Fibroblast of peridontal ligament (primary cell): ENCODE results near the gene SDF2L1.
"Not testable (repeated sequence)": the region's sequence is repeated elsewhere in the genome, so short reads cannot be mapped to it uniquely, and the experiment has no call there.

ENCODE experiments used
- DNase-seq: peaks from one replicate; pipeline ENCODE4 v3.0.0-alpha.2; 2010; ENCODE audit errors: extremely low read depth

The SDF2L1 gene

DNA sequence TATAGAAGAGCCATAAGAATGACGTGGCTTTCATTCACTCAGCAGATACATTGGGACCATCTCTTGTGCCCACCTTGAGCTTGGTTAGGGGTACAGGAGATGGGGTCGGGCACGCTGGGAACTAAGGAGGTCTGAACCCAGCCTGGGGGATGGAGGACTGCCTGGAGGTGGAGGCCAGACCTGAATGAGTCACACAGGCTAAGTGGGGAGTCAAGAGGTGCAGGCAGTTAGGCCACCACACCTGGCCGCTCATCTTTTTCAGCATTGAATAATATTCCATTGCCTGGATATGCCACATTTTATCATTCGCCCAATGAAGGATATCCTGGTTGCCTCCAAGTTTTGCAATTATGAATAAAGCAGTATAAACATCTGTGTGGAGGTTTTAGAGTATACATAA, 19.9 kb downstream of the SDF2L1 start:
- DNase-seq, result no peak

DNA sequence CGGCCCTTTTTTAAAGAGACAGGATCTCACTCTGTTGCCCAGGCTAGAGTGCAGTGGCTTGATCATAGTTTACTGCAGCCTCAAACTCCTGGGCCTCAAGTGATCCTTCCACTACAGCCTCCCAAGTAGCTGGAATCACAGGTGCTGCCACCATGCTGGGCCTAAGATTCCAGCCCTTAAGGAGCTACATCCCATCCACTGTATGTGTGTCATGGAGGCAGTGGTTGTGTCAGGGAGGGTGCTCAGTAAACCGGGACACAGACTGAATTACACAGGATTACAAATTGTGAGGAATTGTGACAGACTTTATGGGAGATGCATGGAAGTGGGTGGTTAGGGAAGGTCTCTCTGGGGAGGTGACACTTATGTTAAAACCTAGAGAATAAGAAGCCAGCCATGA, 21.6 kb downstream of the SDF2L1 start:
- DNase-seq, result no peak

DNA sequence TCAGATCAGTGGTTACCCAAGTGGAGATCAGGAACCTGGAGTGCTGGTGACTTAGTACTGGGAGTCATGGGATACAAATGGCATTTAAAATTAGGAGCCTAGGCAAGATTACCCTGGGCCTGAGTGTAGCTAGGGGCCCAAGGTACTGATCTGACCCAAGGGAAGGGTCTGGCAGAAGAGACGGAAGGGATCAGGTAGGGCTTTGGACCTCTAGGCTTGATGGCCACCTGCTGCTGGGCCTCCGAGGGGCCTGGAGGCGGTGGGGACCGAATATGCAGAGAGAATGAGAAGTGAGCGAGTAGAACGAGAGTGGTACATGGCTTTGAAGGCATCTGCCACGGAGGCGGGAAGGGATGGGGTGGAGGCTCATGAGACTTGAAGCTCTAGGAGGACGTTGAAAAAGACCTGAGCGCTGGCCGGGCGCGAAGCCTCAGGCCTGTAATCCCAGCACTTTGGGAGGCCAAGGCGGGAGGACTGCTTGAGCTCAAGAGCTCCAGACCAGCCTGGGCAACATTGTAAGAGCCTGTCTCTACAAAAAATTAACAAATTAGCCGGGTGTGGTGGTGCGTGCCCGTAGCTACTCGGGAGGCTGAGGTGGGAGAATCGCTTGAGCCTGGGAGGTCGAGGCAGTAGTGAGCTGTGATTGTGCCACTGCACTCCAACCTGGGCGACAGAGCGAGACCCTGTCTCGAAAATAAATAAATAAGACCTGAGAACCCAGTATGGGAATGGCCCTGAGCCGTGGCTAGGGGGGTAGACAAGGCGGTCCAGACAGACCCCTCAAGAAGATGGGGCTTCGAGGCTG, 23.1 kb downstream of the SDF2L1 start:
- DNase-seq, result no peak

DNA sequence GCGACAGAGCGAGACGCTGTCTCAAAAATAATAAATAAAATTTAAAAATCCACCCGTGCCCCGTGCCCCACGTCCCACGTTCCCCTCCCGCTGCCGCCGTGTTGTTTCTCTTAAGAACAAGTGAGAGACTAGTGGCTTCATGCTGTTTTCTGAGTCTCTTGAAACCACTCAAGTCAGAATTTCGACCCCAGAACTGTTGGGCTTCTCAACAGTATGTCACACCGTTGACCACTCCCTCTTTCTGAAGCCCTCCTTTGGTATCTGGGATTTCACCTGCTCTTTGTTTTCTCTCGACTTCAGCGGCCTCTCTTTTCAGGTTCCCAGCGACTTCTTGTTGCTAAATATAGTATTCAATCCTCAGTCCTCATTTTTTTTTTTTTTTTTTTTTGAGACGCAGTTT, 24.7 kb downstream of the SDF2L1 start:
- no peak for DNase-seq

DNA sequence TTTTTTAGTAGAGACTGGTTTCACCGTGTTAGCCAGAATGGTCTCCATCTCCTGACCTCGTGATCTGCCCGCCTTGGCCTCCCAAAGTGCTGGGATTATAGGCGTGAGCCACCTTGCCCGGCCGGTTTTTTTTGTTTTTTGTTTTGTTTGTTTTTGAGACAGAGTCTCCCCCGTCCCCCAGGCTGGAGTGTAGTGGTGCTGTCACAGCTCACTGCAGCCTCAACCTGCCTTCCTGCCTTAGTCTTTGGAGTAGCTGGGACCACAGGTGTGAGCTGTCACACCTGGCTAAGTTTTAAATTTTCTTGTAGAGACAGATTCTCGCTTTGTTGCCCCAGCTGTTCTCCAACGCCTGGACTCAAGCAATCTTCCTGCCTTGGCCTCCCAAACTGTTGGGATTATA, 26.9 kb downstream of the SDF2L1 start:
- DNase-seq, result no peak

DNA sequence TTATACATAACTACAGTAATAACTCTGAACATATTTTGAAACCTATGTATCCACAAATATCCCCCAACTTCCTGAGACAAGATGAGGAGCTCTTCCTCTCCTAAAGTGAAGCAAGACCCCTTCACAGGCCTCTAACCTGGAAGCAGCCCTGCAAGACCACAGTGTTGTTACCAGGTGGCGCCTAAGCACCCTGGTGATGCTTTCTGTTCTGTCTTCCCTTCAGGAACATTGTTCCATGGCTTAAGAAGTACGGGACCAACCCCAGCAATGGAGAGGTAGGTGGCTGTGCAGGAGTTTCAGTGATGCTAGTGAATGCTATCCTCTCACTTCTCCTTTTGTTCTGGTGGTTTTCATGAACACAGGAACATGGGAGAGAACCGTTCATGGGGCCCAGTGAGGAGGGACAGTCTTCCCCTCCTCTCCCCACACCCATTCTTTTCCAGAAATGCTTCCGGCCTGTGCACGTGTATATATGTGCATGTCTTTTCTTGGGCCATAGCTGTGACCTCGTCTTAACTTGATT, 30.1 kb downstream of the SDF2L1 start:
- no peak for DNase-seq

DNA sequence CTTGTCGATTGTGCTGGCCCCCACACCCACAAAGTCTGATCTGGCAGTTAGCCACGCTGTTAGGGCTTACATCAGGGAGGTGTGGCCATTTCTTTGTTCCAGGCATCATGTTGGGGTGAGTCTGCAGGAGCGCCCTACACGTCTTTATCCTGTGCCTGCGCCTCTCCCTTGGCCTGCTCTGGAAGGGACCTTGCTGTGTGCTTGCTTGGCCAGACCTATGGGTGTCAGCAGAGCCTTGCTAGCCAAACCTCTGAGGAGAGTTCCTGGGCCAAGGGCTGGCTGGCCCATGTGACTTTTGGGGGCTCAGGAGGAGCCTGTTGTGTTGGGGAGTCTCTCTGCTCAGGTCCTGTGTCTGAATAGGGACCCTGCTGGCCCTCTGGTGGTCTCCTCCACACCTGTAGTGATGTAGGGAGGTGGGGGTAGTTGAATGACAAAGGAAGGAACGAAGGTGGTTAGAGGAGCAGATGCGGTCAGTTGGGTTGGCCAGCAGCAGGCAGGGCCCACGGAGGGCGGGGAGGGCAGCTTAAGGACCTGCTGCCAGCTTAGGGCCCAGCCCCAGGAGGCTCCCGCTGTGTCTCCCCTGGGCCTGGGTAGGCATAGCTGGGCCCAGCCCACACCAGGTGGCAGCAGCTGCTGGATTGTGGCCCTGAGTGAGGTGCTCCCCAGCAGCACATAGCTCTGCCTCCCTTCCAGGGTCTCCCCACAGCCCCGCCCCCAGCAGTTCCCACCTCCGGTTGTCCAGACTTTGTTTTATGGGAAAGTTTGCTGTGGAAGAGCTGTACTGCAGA, 31.6 kb downstream of the SDF2L1 start:
- no peak for DNase-seq

DNA sequence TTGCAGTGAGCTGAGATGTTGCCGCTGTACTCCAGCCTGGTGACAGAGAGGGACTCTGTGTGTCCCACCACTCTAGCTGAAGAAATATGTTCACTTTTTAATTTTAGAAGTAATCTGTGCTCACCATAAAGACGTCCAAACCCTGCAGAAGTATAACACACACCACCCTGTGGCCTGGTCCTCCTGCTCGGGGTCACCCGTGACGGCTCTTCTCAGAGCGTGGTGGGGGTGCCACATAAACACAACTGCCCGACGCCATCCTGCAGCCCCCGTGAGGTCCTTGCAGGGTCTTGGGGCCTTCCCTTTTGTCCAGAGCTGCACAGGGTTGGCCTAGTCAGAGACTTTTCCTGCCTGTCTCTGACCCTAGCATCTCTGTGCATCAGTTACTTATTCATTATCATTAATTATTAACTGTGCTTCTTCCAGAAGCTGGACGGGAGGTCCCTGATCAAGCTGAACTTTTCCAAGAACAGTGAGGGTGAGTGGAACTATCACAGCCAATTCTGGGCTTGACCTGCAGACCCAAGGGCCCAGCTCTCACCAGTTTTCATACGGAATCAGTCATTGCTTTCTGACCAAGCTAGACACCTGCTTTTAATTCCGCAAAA, 32.6 kb downstream of the SDF2L1 start:
- DNase-seq, result no peak

DNA sequence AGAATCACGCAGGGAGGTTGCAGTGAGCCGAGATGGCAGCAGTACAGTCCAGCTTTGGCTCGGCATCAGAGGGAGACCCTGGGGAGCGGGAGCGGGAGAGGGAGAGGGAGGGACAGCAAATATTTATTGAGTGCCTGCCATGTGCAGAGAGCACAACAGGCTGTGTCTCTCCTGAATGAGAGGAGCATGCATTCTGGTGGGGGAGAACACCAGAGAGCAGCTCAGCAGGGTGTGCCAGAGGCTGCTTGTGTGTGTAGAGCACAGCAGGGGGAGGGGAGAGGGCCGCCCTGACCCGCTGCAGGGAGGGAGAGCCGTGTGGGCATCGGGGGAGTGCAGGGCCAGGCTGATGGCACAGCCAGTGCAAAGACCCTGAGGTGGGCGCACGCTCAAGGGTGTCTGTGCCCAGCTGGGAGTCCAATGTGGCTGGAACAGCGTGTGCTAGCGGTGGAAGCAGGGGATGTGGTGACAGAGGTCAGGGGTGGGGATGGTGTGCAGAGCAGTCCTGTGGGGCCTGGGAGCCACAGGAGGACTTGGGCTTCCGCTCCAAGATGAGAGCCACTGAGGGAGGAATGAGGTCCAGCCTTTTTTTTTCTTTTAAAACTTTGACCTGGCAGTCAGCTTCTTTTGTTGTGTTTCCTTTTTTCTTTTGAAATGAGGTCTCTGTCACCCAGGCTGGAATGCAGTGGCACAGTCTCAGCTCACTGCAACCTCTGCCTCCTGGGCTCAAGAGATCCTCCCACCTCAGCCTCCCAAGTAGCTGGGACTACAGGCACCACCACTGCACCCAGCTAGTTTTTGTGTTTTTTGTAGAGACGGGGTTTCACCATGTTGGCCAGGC, 35.7 kb downstream of the SDF2L1 start:
- no peak for DNase-seq

DNA sequence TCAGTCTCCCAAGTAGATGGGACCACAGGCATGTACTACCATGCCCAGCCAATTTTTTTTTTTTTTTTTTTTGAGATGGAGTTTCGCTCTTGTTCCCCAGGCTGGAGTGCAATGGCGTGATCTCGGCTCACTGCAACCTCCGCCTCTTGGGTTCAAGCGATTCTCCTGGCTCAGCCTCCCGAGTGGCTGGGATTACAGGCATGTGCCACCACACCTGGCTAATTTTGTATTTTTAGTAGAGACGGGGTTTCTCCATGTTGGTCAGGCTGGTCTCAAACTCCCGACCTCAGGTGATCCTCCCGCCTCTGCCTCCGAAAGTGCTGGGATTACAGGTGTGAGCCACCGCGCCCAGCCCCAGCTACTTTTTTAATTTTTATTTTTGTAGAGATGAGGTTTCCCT, 36.7 kb downstream of the SDF2L1 start:
- not testable (repeated sequence) for DNase-seq

DNA sequence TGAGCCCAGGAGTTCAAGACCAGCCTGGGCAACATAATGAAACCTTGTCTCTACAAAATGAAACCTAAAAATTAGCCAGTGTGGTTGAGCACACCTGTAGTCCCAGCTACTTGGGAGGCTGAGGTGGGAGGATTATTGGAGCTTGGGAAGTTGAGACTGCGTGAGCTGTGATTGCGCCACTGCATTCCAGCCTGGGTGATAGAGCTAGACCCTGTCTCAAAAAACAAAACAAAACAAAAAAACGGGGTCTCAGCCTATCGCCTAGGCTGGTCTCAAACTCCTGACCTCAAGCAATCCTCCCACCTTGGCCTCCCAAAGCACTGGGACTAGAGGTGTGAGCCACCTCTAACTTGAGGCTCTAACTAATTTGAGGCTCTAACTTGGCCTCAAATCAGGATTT, 37.3 kb downstream of the SDF2L1 start:
- no peak for DNase-seq

DNA sequence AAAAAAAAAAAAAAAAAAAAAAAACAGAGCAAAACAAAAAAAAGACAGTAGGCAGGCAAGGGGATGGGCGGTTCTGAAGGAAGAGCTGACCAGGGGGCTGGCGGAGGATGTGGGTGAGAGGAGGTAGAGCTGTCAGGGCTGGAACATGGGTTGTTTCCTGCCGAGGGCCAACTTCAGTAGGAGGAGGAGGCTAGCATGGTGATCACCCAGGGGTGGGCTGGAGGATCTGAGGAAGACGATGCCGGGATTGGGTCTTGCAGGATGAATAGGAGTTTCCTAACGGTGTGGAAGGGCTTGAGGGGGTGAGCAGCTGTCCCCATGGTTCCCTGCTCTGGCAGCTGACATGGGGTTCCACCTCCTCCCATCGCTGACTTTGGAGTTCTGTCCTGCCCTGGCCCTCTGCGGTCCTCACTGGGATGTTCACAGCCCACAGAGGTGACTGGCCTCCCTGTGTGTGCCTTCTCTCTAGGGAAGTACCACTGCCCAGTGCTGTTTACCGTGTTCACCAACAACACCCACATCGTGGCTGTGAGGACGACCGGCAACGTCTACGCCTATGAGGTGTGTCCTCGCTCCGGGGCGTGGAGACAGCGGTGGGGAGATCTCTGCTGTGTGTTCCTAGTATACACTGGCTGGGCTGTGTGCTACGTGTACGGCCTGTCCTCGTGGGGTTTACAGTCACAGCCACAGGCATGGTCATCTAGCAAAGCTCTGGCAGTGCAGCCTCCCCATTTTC, 38.9 kb downstream of the SDF2L1 start:
- no peak for DNase-seq

DNA sequence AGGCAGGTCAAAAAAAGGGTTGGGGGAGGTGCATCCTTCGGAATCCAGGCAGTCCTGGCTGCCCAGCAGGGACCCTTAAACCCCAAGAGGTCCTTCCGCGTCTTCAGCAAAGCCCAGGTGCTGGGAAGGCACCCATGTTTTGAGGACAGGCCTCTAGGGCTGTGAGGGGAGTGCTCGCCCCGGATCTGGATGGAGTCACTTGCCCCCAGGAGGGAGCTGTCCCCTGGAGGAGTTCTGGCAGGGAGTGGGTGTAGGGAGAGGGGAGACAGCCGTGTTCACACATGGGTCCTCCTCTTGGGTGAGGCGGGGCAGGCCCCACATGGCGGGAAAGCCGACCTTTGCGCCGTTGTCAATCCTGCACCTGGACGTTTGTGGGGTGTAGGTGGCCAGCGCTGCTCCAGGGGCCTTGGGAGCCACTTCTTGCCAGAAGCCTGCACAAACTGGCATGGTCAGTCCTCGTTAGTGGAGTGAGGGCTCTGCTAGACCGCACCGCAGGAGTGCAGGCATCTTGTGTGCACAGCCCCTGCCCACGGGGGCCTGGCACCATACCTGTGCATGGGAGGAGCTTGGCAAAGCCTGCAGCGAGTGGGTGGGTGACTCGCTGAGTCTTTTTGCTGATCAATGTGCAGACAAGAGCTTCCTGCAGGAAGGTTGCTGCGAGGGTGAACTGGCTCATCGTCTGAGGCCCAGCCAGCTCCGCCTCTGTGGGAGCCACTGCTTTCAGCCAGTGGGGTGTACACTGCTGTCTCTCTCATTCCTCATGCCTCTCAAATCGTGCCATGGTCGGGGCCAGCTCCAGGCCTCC, 39.7 kb downstream of the SDF2L1 start:
- no peak for DNase-seq

DNA sequence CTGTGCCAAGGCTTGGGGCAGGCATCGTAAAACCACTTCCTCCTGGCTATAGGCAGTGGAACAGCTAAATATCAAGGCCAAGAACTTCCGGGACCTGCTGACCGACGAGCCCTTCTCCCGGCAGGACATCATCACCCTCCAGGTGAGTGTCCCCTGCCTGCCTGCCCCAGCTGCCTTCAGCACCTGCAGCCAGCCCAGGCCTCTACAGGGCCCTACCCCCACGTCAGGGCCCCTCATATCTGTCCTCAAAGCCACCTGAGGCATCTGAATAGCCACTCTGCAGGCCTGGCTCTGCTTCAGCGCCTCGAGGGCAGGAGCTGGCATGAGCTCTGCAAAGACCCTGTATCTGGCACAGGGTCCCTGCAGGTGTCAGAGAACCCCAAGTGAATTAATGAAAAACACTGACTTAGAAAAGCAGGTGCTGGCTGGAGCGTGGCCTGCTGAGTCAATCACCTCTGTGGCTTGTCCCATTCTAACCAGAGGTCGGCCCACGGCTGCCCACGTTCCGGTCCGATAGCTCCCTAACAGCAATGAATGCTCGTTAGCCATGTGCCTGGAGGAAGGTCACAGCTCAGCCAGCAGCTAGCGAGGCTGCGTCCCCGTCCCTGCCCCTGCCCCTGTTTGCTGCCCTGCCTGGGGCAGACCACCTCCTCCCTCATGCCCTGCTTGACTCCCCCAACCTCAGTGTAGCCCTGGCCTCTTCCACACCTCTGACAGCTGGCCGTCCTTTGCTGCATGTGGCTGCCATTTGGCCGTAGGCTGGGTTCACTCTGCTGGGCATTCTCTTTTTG, 40.5 kb downstream of the SDF2L1 start:
- no peak for DNase-seq

DNA sequence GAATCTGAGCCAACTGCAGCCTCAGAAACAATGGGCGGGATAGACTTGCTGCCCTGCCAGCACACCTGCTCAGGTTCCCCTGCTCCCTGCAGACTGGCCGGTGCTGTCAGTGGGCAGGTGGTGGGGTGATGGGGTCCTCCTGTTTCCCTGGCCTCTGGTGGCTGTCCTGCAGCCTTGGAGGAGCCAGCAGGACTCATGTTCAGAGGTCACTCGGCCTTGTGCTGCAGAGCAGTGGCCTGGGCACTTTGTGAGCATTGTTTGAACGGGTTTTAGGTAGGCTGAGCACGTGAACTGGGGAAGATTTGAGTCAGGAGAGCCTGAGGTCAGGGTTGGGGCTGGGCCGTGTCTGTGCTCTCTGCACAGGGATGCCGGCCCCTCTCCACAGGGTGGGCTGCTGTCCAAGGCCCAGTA, 41.3 kb downstream of the SDF2L1 start:
- DNase-seq, result no peak

DNA sequence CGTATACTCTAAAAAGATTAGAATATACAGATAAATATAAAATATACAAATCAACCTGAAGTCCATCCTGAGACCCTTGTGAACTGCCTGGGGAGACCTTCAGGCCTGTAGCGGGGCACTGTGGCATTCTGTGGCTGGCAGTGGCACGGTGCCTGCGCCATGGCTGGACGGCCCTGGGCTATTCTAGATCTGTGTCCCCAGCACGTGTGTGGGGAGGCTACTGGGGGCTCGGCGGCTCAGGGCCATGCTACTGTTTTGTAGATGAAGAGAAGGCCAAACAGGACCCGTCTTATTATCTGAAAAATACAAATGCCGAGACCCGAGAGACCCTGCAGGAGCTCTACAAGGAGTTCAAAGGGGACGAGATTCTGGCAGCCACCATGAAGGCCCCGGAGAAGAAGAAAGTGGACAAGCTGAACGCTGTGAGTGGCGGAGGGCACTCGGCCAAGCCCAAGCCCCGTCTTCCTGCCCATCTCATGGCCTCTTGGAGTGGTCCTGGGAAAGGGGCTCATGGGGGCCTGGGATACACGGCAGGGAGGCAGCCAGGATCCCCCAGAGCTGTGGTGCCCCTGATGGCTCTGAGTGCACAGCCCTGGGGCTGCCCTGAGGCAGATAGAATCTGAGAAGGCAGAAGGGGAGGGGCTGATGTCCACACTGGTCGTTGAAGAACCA, 42.5 kb downstream of the SDF2L1 start:
- DNase-seq, result no peak

DNA sequence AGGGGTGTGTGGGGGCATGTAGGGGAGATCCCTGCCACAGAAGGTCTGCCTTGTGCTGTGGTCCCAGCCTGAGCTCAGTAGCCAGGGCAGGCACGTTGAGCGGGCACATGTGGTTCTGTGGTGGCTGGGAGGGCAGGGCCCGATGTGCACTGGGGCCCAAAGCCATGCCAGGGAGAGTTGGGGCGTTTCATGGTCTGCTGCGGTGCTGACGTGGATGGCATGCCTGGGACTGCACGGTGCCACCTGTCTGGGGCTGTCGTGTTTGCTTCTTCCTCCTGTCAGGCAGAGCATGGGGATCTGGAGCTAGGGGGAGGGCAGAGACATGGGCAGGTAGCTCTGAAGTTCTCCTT, 43.0 kb downstream of the SDF2L1 start:
- DNase-seq, result no peak

DNA sequence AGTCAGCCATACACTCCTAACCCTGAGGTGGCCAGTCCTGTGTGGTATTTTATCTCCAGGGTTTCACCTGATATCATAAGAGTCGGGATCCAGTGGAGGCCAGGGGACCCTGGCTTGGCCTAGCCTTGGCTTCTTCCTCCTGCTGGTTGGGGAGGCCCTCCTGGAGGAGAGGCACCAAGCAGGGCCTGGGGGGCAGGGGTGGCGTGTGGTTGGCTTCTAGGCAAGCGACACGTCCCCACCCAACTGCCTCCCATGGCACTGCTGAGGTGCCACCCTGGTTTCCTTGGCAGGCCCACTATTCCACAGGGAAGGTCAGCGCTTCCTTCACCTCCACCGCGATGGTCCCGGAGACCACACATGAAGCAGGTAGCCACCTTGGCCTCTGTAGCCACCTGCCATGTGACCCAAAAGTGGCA, 44.1 kb downstream of the SDF2L1 start:
- DNase-seq, result no peak
